H9 (cell line): ENCODE measurements around the gene SUPT3H. TPM values are rescaled to one million over a fixed set of nuclear protein-coding genes. Genes with fewer than 3 reads are reported as not detected.

Experiments
- DNase-seq: peaks from one replicate; pipeline ENCODE4 v3.0.0-alpha.2; 2017
- H2AFZ ChIP-seq: one replicate; pipeline ENCODE4 v1.6.1; 2013; ENCODE audit warnings: mild to moderate bottlenecking, low read length, control low read depth, moderate library complexity
- H2AK5ac ChIP-seq: 2 replicates; pipeline ENCODE4 v1.6.1; 2013; ENCODE audit warnings: low read length, control low read depth, mixed read lengths; ENCODE audit not compliant: insufficient read length
- H2BK120ac ChIP-seq: one replicate; pipeline ENCODE4 v1.6.1; 2013; ENCODE audit warnings: low read depth, mild to moderate bottlenecking, low read length, control low read depth, inconsistent platforms; ENCODE audit not compliant: poor library complexity, severe bottlenecking
- H2BK12ac ChIP-seq: 2 replicates; pipeline ENCODE4 v1.6.1; 2013; ENCODE audit warnings: low read length, control low read depth, mixed read lengths, low read depth; ENCODE audit not compliant: insufficient read length
- H2BK15ac ChIP-seq: 2 replicates; pipeline ENCODE4 v1.6.1; 2013; ENCODE audit warnings: low read depth, low read length, control low read depth
- H2BK20ac ChIP-seq: one replicate; pipeline ENCODE4 v1.6.1; 2013; ENCODE audit warnings: low read depth, mild to moderate bottlenecking, low read length, control low read depth, inconsistent platforms; ENCODE audit not compliant: poor library complexity, severe bottlenecking
- H2BK5ac ChIP-seq: 2 replicates; pipeline ENCODE4 v1.6.1; 2013; ENCODE audit warnings: low read length, control low read depth, mixed read lengths; ENCODE audit not compliant: insufficient read length
- H3K14ac ChIP-seq: 2 replicates; pipeline ENCODE4 v1.6.1; 2013; ENCODE audit warnings: low read length, control low read depth; ENCODE audit not compliant: insufficient read depth
- H3K18ac ChIP-seq: 2 replicates; pipeline ENCODE4 v1.6.1; 2013; ENCODE audit warnings: low read depth, mild to moderate bottlenecking, mixed read lengths, low read length, control low read depth; ENCODE audit not compliant: insufficient read length
- H3K23ac ChIP-seq: 2 replicates; pipeline ENCODE4 v1.6.1; 2013; ENCODE audit warnings: low read length, control low read depth, mixed read lengths, low read depth; ENCODE audit not compliant: insufficient read length
- H3K23me2 ChIP-seq: 2 replicates; pipeline ENCODE4 v1.6.1; 2013; ENCODE audit warnings: low read depth, mild to moderate bottlenecking, mixed read lengths, low read length, control low read depth; ENCODE audit not compliant: insufficient read length, poor library complexity, severe bottlenecking
- H3K27ac ChIP-seq: 2 replicates; pipeline ENCODE4 v1.5.1; 2013; ENCODE audit warnings: low read length, control low read depth, mixed read lengths, low read depth; ENCODE audit not compliant: insufficient read length
- H3K27me3 ChIP-seq: 2 replicates; pipeline ENCODE4 v1.6.1; 2013; ENCODE audit warnings: low read length, control low read depth, inconsistent platforms; ENCODE audit not compliant: insufficient read depth
- H3K4ac ChIP-seq: 2 replicates; pipeline ENCODE4 v1.6.1; 2013; ENCODE audit warnings: low read depth, mild to moderate bottlenecking, control low read depth, inconsistent platforms, low read length, moderate library complexity
- H3K4me1 ChIP-seq: 2 replicates; pipeline ENCODE4 v1.6.1; 2013; ENCODE audit warnings: low read length, control low read depth, inconsistent platforms; ENCODE audit not compliant: insufficient read depth
- H3K4me2 ChIP-seq: 2 replicates; pipeline ENCODE4 v1.6.1; 2013; ENCODE audit warnings: low read length, control low read depth, mixed read lengths; ENCODE audit not compliant: insufficient read length, insufficient read depth
- H3K56ac ChIP-seq: 2 replicates; pipeline ENCODE4 v1.6.1; 2013; ENCODE audit warnings: low read depth, mild to moderate bottlenecking, mixed read lengths, low read length, control low read depth; ENCODE audit not compliant: insufficient read length
- H3K79me1 ChIP-seq: 2 replicates; pipeline ENCODE4 v1.6.1; 2013; ENCODE audit warnings: low read depth, mild to moderate bottlenecking, moderate library complexity, low read length, control low read depth, inconsistent platforms; ENCODE audit not compliant: insufficient read depth, poor library complexity, severe bottlenecking
- H3K79me2 ChIP-seq: 2 replicates; pipeline ENCODE4 v1.6.1; 2013; ENCODE audit warnings: low read length, control low read depth, inconsistent platforms; ENCODE audit not compliant: insufficient read depth
- H3K9ac ChIP-seq: 2 replicates; pipeline ENCODE4 v1.6.1; 2013; ENCODE audit warnings: low read length, control low read depth, mixed read lengths; ENCODE audit not compliant: insufficient read length; ENCODE audit errors: extremely low read depth
- H3K9me3 ChIP-seq: one replicate; pipeline ENCODE4 v1.6.1; 2013; ENCODE audit warnings: low read depth, low read length, inconsistent platforms; ENCODE audit not compliant: control insufficient read depth
- H3T11ph ChIP-seq: one replicate; pipeline ENCODE4 v1.6.1; 2013; ENCODE audit warnings: mild to moderate bottlenecking, low read length, control low read depth, inconsistent platforms
- H4K20me1 ChIP-seq: one replicate; pipeline ENCODE4 v1.6.1; 2013; ENCODE audit not compliant: control insufficient read depth, insufficient read length, insufficient read depth
- H4K5ac ChIP-seq: 2 replicates; pipeline ENCODE4 v1.6.1; 2013; ENCODE audit warnings: low read depth, mild to moderate bottlenecking, mixed read lengths, low read length, control low read depth; ENCODE audit not compliant: insufficient read length
- H4K8ac ChIP-seq: replicated peaks from 2 replicates; pipeline ENCODE4 v1.6.1; 2013; ENCODE audit warnings: low read length, control low read depth, mixed read lengths, low read depth; ENCODE audit not compliant: insufficient read length
- H4K91ac ChIP-seq: 2 replicates; pipeline ENCODE4 v1.6.1; 2013; ENCODE audit warnings: low read depth, mild to moderate bottlenecking, moderate library complexity, mixed read lengths, low read length, control low read depth; ENCODE audit not compliant: insufficient read length
- H3K27ac Mint-ChIP-seq, 3 experiments: 2 replicates in 2 of 3; 3 replicates in 1 of 3; pipeline ENCODE4 v1.8.0; 2020 to 2021; ENCODE audit warnings: mixed read lengths in 3 of 3, mild to moderate bottlenecking in 1 of 3, moderate library complexity in 1 of 3
- H3K27me3 Mint-ChIP-seq: 2 replicates; pipeline ENCODE4 v1.8.0; 2021; ENCODE audit warnings: low read depth, mild to moderate bottlenecking, moderate library complexity, mixed read lengths
- H3K36me3 Mint-ChIP-seq, 3 experiments: 2 replicates in 2 of 3; 3 replicates in 1 of 3; pipeline ENCODE4 v1.8.0; 2020 to 2021; ENCODE audit warnings: low read depth in 3 of 3, mixed read lengths in 3 of 3; ENCODE audit not compliant: insufficient read depth in 1 of 3
- H3K4me1 Mint-ChIP-seq, 2 experiments: 2 replicates each; pipeline ENCODE4 v1.8.0; 2020; ENCODE audit warnings: mixed read lengths in 2 of 2
- H3K4me3 Mint-ChIP-seq, 2 experiments: 2 replicates in 1 of 2; 3 replicates in 1 of 2; pipeline ENCODE4 v1.8.0; 2020 to 2021; ENCODE audit warnings: mild to moderate bottlenecking in 2 of 2, mixed read lengths in 2 of 2, moderate library complexity in 1 of 2
- H3K9me3 Mint-ChIP-seq, 2 experiments: 2 replicates in 1 of 2; 3 replicates in 1 of 2; pipeline ENCODE4 v1.8.0; 2020; ENCODE audit warnings: mild to moderate bottlenecking in 2 of 2, mixed read lengths in 2 of 2, moderate library complexity in 1 of 2
- CTCF ChIP-seq: fragments of 200-600 bp; sonication (generic); conservative IDR thresholded peaks from 3 replicates; pipeline ENCODE4 v1.8.0; 2021; ENCODE audit warnings: antibody characterized with exemption, mild to moderate bottlenecking
- WGBS: extraction: QIAGEN DNeasy Blood & Tissue Kit; methylation state at CpG from one replicate; pipeline ENCODE4 v1.1.7; 2013; ENCODE audit warnings: missing lambda C conversion rate, low lambda C conversion rate, mixed read lengths; ENCODE audit not compliant: insufficient read length; ENCODE audit errors: extremely low coverage; 5-methylcytosine and 5-hydroxymethylcytosine counted together
- total RNA-seq: library from RNA; stranded (reverse); gene quantifications from 2 replicates; pipeline ENCODE4 v1.2.1, GENCODE V29; 2021

SUPT3H gene
- total RNA-seq, 1 experiment from 2014 or later: 22.5 TPM

- Histone ChIP-seq H2BK5ac (no peak overlapping the region), H2BK12ac (no peak overlapping the region), H4K5ac (no peak overlapping the region), H2BK15ac (no peak overlapping the region), H4K20me1 (no peaks in the 10 kb centered on the region), H2AFZ (no peak overlapping the region), H3K23ac (no peak overlapping the region), H3K4me1 (no peaks in the 10 kb centered on the region), H2BK20ac (no peak overlapping the region), H3K4ac (no peak overlapping the region), H3K56ac (no peak overlapping the region), H3K9me3 (no peaks in the 10 kb centered on the region), H3T11ph (no peak overlapping the region), H3K27me3 (no peaks in the 10 kb centered on the region), H2AK5ac (no peak overlapping the region), H4K8ac (no peak overlapping the region), H3K79me1 (no peaks in the 10 kb centered on the region), H2BK120ac (no peak overlapping the region), H3K79me2 (no peaks in the 10 kb centered on the region), H3K27ac (no peak overlapping the region), H3K18ac (no peak overlapping the region), H3K9ac (no peak overlapping the region), H3K14ac (no peak overlapping the region), H3K4me2 (no peak overlapping the region), H3K23me2 (no peaks in the 10 kb centered on the region), H4K91ac (no peak overlapping the region)
- Mint-ChIP-seq H3K9me3 (peaks cover 0 to 3% of the 10 kb centered on the region in 2 experiments; a peak in 1 of 5 replicates), H3K4me1 (0 out of 4 replicates have a peak, but pooled peaks cover 0 to 4% of the 10 kb centered on the region in 2 experiments), H3K36me3 (peaks cover 0 to 5% (median 4%) of the 10 kb centered on the region in 3 experiments; a peak in 3 of 7 replicates), H3K27me3 (no peaks in the 10 kb centered on the region), H3K27ac (no peak overlapping the region), H3K4me3 (no peak overlapping the region)
- WGBS: no CpG with 5 or more reads among the region's 4 CpGs
- no peak for DNase-seq
- TF ChIP-seq CTCF: no peak
Measured at GRCh38 chr6:44957156-44957555, 420.6 kb downstream of the SUPT3H start.
